Stomach (tissue), 4 donors: ENCODE data around the gene C2CD4A.

ENCODE experiments used
- CTCF ChIP-seq, 7 experiments: fragments of 450-650 bp in 4 of 7; fragments of 200-600 bp in 3 of 7; sonication (generic) in 3 of 7; IDR thresholded peaks; one replicate each; pipeline ENCODE4 v1.5.1; 2016 to 2019; ENCODE audit warnings: antibody characterized with exemption in 7 of 7, control low read depth in 2 of 7, mild to moderate bottlenecking in 1 of 7
- EP300 ChIP-seq: sonication (generic); formaldehyde crosslinking; IDR thresholded peaks from one replicate; pipeline ENCODE4 v1.6.1; 2017; ENCODE audit warnings: antibody characterized with exemption
- POLR2A ChIP-seq, 4 donors: fragments of 450-650 bp; IDR thresholded peaks; one replicate each; pipeline ENCODE4 v1.6.1; 2016; ENCODE audit warnings: antibody characterized with exemption in 4 of 4, control low read depth in 2 of 4, mild to moderate bottlenecking in 1 of 4, moderate library complexity in 1 of 4

GRCh38 chr15:62115847-62116246, 49.1 kb downstream of the C2CD4A start:
- TF ChIP-seq CTCF (IDR thresholded peaks at IDR 0.05): no peak
- TF ChIP-seq POLR2A (IDR thresholded peaks at IDR 0.05): no peak
- TF ChIP-seq EP300: no peak
